Ureter (tissue), 1 donor: ENCODE measurements around the gene ADAM12. TPM values are rescaled to one million over a fixed set of nuclear protein-coding genes. Genes with fewer than 3 reads are reported as not detected.

Source experiments
- DNase-seq: peaks from one replicate; pipeline ENCODE4 v3.0.0-alpha.2; 2020; ENCODE audit warnings: low spot score
- total RNA-seq: library from RNA; stranded (reverse); gene quantifications from one replicate; pipeline ENCODE4 v1.2.4, GENCODE V29; 2023
- donor health status: DM: yes; HTN: yes; CAD: no.

ADAM12 gene, protein sequence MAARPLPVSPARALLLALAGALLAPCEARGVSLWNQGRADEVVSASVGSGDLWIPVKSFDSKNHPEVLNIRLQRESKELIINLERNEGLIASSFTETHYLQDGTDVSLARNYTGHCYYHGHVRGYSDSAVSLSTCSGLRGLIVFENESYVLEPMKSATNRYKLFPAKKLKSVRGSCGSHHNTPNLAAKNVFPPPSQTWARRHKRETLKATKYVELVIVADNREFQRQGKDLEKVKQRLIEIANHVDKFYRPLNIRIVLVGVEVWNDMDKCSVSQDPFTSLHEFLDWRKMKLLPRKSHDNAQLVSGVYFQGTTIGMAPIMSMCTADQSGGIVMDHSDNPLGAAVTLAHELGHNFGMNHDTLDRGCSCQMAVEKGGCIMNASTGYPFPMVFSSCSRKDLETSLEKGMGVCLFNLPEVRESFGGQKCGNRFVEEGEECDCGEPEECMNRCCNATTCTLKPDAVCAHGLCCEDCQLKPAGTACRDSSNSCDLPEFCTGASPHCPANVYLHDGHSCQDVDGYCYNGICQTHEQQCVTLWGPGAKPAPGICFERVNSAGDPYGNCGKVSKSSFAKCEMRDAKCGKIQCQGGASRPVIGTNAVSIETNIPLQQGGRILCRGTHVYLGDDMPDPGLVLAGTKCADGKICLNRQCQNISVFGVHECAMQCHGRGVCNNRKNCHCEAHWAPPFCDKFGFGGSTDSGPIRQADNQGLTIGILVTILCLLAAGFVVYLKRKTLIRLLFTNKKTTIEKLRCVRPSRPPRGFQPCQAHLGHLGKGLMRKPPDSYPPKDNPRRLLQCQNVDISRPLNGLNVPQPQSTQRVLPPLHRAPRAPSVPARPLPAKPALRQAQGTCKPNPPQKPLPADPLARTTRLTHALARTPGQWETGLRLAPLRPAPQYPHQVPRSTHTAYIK
- total RNA-seq, result 12.3 TPM

DNA sequence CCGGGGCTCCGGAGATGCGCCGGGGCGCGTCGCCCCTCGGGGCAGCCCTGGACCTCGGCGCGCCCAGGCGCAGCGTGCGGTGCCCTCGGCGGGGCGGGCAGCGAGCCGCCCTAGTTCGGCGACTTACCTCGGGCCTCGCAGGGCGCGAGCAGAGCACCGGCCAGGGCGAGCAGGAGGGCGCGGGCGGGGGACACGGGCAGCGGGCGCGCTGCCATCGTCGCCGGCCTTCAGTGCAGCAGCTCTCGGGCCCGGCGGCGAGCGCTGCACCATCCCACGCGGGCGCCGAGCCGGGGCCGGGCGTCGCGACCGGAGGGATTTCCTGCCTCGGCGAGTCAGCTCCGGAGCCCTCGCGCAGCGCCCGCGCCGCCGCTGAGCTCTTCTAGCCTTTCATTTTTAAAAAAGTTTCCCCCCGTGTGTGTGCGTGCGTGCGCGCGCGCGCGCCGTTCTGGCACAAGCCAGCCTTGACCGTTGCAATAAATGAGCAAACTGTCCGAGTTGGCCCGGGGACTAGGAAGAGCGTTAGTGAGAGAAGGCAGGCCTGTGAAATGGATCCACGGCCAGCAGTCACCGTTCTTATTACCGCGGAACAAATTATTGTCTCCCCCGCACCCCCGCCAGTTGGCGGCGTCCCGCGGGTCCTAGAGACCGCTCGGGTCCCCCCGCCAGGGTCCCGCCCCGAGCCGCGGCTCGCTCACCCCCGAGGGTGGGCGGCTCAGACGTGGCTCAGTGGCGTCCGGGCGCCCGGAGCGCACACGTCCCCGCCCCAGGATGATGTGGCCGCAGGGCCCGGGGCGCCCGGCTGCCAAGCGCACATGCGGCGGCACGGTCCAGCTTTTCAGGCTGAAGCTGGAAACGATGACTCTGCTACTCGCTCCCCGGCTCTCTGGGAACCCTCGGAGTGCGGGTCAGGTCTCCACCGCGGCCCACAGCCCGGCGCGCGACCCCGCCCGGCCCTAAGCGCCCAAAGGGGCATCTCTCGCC, at the start of gene ADAM12:
Gene ADAM12 (minus strand): TSS at position 547 of the 981 bp plus-strand sequence. CDS start 332 bp downstream, at position 215.
- DNase-seq, result peak; percentile 56

DNA sequence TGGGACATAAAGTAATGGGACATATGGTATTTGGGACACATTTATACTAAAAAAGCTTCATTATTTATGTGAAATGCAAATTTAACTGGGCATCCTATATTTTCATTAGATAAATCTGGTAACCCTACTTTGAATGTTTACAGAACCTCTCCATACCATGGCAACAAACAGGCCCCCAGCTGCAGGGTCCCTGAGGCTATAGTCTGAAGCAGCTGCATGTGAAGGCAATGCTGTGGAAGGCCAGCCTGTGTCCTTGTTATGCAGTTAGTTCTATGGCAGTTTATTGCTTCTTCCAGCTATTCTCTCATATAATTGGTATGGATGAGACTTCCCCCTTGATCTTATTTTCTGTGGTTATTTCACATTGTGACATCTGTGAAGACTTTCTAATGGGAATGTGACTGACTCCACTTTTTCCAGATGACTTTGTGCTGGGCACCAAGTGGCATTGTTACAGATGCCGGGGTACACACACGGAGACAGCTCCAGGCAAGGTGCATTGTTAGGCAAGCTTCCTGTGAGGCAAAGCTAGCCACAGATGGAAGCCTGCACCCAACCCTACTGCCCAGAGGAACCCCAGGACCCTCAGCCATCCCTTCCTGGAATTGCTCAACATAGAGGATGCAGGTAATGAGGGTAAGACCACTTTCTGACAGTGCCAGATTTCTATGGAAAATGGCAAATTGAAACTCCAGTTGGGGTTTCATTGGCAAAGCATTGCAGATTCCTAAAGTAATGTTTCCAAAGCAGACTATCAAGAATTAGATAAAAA, 49.5 kb upstream of the ADAM12 start:
- no peak for DNase-seq

DNA sequence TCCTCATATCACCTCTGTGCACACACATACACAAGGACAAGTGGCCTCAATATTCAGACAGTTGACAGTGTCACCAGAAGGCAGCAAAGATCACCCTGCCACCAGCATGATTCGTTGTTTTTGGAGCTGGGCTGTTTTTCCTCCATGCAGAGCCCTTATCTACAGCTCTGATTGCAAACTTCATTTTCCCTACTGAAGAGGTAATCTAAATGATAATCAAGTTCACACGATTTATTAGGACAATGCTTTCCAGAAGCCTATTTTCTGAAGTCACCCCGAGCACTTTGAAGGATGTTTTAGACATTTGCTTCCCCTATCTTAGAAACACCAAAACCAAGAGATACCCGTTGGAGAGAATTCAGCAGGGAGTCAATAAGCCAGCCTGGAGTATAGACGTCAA, 46.0 kb upstream of the ADAM12 start:
- no peak for DNase-seq

DNA sequence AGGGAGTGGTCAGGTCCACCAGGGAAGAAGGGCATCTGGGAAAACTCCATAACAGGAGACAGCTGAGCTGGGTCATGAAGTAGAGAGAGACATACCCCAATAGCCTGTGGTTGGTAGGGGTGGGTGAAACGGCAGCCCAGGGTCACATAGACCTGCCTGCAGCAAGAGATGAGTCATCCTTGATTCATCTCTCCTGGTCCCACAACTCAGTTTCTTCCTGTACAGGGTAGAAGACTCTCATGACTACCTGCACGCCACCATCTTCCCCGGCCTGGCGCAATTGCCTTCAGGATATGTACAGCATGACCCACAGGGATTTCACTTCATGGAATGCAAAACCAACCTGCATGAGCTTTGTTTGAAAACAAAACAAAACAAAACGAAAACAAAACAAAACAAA, 45.1 kb upstream of the ADAM12 start:
- DNase-seq, result no peak

- DNase-seq, result no peak
Measured at GRCh38 chr10:126432507-126432906, 44.2 kb upstream of the ADAM12 start.

DNA sequence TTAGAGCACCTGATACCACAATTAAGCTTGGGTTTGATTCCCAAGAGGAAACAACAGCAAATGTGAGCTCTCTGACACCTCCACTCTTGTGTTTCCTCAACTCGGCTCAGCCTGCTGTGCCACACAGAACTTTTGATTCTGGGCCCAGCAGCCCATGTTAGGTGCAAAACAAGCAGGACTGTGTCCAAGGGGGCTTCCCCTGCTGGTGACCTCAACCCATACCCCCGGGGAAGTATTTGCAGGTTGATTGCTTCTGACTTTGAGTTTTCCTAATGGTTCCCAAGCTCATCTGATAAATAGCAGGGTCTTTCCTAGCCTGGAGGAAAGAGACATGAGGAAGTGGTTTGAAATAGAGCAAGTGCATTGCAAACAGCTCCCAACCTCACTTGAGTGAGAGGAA, 43.5 kb upstream of the ADAM12 start:
- no peak for DNase-seq

DNA sequence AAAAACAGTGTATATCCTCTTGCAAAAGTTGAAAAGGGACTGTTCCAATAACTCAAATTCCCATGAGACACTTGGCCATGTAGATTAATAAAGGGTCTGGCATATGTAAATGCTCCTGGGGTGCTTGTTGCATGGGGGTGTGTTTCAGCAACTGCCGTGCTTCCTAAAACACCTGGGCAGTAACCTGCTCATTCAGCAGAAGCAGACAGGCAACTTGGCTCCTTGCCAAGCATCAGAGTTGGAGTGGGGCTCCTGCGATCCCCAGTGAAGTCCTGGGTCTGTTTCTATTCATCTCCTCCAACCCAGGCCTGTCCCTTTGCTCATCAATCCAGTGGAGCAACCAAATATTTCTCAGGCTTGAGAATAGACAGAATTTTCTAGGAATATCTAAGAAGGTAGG, 42.2 kb upstream of the ADAM12 start:
- DNase-seq, result no peak

DNA sequence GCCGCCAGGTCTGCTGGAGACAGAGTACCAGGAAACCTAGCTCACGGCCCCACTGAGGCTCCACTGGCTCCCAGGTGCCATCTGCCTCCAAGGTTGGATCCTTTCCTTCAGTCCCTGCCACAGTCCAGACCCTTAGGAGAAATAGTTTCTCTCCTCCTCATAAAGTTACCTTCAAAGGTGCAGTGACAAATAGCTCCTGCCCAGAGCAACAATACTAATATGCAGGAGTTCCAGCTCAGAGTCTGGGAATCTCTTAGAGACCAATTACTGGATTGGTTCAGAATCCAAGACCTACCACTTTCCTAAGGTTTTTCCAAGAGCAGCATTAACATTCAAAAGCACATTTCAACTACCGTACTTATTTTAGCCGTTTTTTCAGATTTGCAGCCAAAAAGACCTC, 41.0 kb upstream of the ADAM12 start:
- no peak for DNase-seq

DNA sequence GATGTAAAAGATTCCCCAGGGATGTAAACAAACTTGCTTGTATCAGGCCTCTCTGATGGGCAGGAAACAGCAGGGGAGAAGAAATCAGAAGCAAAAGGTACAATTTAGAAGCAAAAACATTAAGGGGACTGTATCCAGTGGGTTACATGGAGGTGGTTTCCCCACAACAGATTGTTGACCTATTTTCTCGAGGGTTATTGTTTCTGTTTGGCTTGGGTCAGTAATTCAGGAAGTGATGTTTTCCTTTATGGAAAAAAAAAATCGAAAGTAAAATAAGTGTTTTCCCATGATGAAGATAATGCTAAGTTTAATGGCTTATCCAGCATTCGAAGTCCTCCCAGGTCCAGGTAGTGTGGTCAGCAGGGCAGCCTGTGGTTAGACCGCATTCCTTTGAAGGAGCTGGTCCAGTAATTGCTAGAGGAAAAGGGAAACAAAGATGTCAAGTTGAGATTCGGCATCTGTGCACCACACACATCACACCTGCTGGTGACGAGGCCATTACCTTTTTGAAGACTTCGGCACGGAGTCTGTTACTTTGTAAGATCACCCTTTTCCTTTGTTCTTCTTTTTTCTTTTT, 37.3 kb upstream of the ADAM12 start:
- DNase-seq, result no peak

GRCh38 chr10:126425032-126425431, 36.8 kb upstream of the ADAM12 start:
- no peak for DNase-seq

DNA sequence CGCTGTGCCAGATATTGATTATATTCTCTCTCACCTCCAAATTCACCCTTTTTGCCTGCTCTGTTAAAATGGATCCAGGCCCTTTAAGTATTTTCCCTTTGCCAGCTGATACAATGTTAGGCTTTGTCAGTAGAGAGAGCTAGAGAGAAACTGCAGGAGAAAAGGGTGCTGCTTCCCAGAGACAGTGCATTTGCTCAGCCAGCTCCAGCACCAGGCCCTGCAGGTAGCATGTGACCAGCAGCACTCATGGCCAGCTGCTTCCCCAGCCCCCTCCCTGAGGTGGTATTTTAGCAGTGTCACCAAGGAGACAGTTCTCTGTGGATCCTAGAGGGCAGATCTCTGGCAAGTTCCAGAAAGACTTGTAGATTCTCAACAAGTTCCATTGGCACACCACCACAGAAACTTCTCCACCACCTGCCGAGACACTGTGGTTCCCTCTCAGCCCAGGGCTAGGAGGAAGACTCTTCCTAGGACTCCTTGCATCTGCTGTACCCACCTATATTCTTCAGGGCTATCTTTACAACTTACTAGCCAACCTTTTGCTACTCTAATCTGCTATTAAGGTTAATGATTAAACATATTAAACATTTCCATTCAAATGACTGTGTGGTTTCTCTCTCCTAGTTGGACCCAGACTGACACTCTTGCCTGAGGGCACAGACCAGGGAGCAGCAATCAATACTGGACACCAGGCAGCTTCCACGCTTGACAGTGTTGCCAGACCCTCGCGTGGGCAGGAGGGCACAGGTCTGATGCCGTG, 35.6 kb upstream of the ADAM12 start:
- DNase-seq, result no peak

GRCh38 chr10:126422567-126422966, 34.3 kb upstream of the ADAM12 start:
- DNase-seq, result no peak

DNA sequence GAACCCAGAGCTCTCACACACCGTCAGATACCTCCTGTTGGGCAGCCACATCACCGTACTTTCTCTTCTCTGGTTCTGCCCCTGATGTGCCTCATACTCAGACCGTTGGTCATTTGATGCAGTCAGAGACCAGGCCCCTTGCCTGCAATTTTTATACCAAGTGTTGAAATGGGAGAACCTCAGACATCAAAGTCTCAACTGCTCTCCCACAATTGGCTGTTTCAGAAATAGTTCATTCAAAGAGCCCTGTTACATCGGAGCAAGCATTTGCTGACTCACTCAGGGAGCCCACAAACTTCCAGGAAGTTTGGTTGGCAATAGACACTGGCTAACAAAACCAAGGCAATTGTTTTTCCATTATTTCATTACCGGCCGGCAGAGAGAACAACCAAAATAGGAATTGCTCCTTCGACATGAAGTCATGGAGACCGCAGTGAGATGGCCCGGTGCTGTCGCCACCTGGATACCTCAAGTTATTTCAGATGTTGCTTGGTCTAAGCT, 33.5 kb upstream of the ADAM12 start:
- DNase-seq, result no peak

GRCh38 chr10:126420567-126421300, 32.5 kb upstream of the ADAM12 start:
- DNase-seq, result no peak

- DNase-seq, result no peak
Measured at GRCh38 chr10:126417220-126417825, 29.0 kb upstream of the ADAM12 start.

DNA sequence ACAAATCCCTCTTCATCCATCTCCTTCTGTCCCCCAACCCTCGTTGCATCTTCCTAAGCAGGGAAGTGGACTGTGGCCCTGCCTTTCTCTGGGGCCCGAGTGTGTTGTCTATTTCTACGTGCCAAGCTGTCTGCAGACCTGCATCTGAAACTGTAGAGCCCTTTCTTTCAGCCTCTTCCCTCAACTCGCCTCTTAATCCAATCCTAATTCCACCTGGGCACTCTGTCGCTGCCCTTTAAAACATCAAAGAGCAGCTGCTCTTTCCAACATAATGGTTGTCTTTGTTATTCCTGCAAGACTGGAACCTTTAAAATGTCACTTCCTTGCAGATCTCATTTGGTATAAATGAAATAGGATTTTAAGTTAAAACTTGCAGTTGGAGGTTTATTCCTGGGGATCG, 21.5 kb upstream of the ADAM12 start:
- no peak for DNase-seq

- no peak for DNase-seq
Measured at GRCh38 chr10:126408953-126409641, 20.8 kb upstream of the ADAM12 start.

DNA sequence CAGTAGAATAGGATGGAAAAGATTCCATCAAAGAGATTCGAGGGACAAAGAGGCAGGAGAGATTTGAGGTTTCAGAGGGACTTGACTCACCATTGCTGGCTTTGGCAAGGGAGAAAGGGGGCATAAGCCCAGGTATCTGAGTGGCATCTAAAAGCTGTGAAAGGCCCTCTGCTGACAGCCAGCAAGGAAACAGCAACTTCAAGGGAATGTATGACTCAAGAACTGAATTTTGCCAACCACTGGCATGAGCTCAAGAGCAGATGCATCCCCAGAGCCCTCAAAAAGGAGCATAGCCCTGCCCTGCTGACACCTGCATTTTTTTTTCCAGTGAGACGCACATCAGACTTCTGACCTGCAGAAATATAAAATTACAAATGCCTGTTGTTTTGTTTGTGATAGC, 19.6 kb upstream of the ADAM12 start:
- no peak for DNase-seq
